SH-SY5Y (cell line): ENCODE data around the gene GALNT12.

Experiments used
- GATA2 ChIP-seq: IDR thresholded peaks from 2 replicates; pipeline ENCODE4 v1.6.1; 2011; ENCODE audit warnings: mild to moderate bottlenecking, low read depth, low read length
- GATA3 ChIP-seq: IDR thresholded peaks from 2 replicates; pipeline ENCODE4 v1.6.1; 2011; ENCODE audit warnings: low read depth, mild to moderate bottlenecking, low read length, moderate library complexity

GRCh38 chr9:98874721-98875255 is 67.3 kb downstream of the GALNT12 start:
- TF ChIP-seq GATA2 = no peak
- TF ChIP-seq GATA3 = no peak
